Nephron (organoid): ENCODE data around the gene CCZ1.
"Not testable (repeated sequence)": the region's sequence is repeated elsewhere in the genome, so short reads cannot be mapped to it uniquely, and the experiment has no call there.

ENCODE experiments used
- H3K27ac Mint-ChIP-seq, 3 experiments: 2 replicates each; pipeline ENCODE4 v1.8.0; 2020; ENCODE audit warnings: mixed read lengths in 3 of 3, mild to moderate bottlenecking in 2 of 3, moderate library complexity in 1 of 3
- H3K27me3 Mint-ChIP-seq: 2 replicates; pipeline ENCODE4 v1.8.0; 2021; ENCODE audit warnings: low read depth, mild to moderate bottlenecking, moderate library complexity, mixed read lengths
- H3K36me3 Mint-ChIP-seq: 2 replicates; pipeline ENCODE4 v1.8.0; 2020; ENCODE audit warnings: low read depth, mixed read lengths
- H3K4me1 Mint-ChIP-seq: 2 replicates; pipeline ENCODE4 v1.8.0; 2020; ENCODE audit warnings: mixed read lengths
- H3K4me3 Mint-ChIP-seq, 3 experiments: 2 replicates each; pipeline ENCODE4 v1.8.0; 2020; ENCODE audit warnings: mild to moderate bottlenecking in 3 of 3, mixed read lengths in 3 of 3, moderate library complexity in 2 of 3
- H3K9me3 Mint-ChIP-seq: 2 replicates; pipeline ENCODE4 v1.8.0; 2020; ENCODE audit warnings: mixed read lengths
- CTCF ChIP-seq, 3 experiments: fragments of 200-600 bp; sonication (generic); IDR thresholded peaks; one replicate each; pipeline ENCODE4 v1.5.0; 2021; ENCODE audit warnings: antibody characterized with exemption in 3 of 3; ENCODE audit not compliant: unreplicated experiment in 3 of 3

Gene CCZ1

GRCh38 chr7:5898480-5899224 is at the start of gene CCZ1:
Gene CCZ1, plus strand, starts transcription at chr7:5898733. Its CDS starts 67 bp downstream, at chr7:5898800.
- Mint-ChIP-seq H3K27ac (peak within 1 kb of the TSS in 2 of 3 experiments; percentile 54 to 85), H3K4me3 (peak within 1 kb of the TSS; percentile 90 to 93 (median 92))
- H3K36me3 Mint-ChIP-seq, H3K9me3 Mint-ChIP-seq, H3K27me3 Mint-ChIP-seq, H3K4me1 Mint-ChIP-seq: not testable (repeated sequence)
- TF ChIP-seq CTCF (IDR thresholded peaks at IDR 0.05; ENCODE audit: unreplicated experiment in 3 of 3), result peak in 1 of 3 experiments; percentile 27

GRCh38 chr7:5850944-5851343 is 47.6 kb upstream of the CCZ1 start:
- no peaks in the 10 kb centered on the region for H3K4me1 Mint-ChIP-seq
- H3K4me3 Mint-ChIP-seq, result no peak overlapping the region
- H3K36me3 Mint-ChIP-seq, result no peaks in the 10 kb centered on the region
- H3K9me3 Mint-ChIP-seq, result no peaks in the 10 kb centered on the region
- H3K27me3 Mint-ChIP-seq, result no peaks in the 10 kb centered on the region
- TF ChIP-seq CTCF (IDR thresholded peaks at IDR 0.05; ENCODE audit: unreplicated experiment in 3 of 3), result no peak
- peak overlapping the region in 1 of 3 experiments; percentile 14 for H3K27ac Mint-ChIP-seq

- no peak overlapping the region for H3K4me3 Mint-ChIP-seq
- H3K36me3 Mint-ChIP-seq, result no peaks in the 10 kb centered on the region
- H3K27ac Mint-ChIP-seq, result no peak overlapping the region
- no peaks in the 10 kb centered on the region for H3K4me1 Mint-ChIP-seq
- no peaks in the 10 kb centered on the region for H3K9me3 Mint-ChIP-seq
- H3K27me3 Mint-ChIP-seq, result peaks cover 3% of the 10 kb centered on the region
- no peak for TF ChIP-seq CTCF (IDR thresholded peaks at IDR 0.05; ENCODE audit: unreplicated experiment in 3 of 3)
These were observed 43.8 kb upstream of the CCZ1 start for GRCh38 chr7:5854738-5855137.

- not testable (repeated sequence) for H3K4me1 Mint-ChIP-seq, H3K9me3 Mint-ChIP-seq, H3K27me3 Mint-ChIP-seq, H3K36me3 Mint-ChIP-seq, H3K4me3 Mint-ChIP-seq
- H3K27ac Mint-ChIP-seq, result peak overlapping the region; percentile 13 to 83 (median 66)
These were observed 41.4 kb upstream of the CCZ1 start for GRCh38 chr7:5857041-5857575.

- not testable (repeated sequence) for H3K27ac Mint-ChIP-seq, H3K36me3 Mint-ChIP-seq, H3K4me3 Mint-ChIP-seq, H3K27me3 Mint-ChIP-seq, H3K9me3 Mint-ChIP-seq, H3K4me1 Mint-ChIP-seq
These were observed 40.0 kb upstream of the CCZ1 start for GRCh38 chr7:5858494-5858893.

DNA sequence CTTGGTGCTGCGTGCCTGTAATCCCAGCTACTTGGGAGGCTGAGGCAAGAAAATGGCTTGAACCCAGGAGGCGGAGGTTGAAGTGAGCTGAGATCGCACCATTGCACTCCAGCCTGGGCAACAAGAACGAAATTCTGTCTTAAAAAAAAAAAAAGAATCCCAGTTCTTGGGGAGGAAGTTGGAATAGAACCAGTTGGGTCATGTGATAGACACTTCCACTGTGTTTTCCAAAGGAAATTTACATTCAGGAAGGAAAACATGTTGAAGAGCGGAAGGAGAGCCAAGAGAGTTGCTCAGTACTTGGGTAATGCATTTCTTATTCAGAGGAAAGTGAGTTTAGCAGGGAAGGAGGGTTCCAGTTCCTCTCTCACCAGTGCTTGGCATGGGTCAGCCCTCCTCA is 37.3 kb upstream of the CCZ1 start:
- not testable (repeated sequence) for H3K4me3 Mint-ChIP-seq, H3K4me1 Mint-ChIP-seq, H3K36me3 Mint-ChIP-seq, H3K27ac Mint-ChIP-seq, H3K9me3 Mint-ChIP-seq
- H3K27me3 Mint-ChIP-seq, result peaks cover 13% of the 10 kb centered on the region

DNA sequence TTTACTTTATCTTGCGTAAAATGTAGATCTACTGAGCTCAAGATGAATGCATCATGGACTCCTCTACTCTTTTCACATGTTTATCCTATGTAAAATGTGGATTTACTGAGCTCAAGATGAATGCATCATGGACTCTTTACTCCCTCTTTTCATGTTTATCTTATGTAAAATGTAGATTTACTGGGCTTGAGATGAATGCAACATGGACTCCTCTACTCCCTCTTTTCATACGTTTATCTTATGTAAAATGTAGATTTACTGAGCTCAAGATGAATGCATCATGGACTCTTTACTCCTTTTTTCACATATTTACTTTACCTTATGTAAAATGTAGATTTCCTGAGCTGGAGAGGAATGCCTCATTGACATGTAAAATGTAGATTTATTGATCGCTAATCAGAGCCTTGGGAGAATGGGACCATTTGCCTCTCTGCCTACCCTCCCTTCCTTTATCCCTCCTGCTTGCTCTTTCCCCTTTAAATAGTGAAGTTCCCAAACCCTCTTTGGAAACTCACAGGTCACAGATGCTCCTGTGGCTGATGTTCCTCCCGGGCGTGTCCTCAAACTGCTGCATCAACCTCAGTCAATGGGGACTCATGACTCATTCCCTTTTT is 35.7 kb upstream of the CCZ1 start:
- H3K4me3 Mint-ChIP-seq, H3K4me1 Mint-ChIP-seq, H3K27me3 Mint-ChIP-seq, H3K27ac Mint-ChIP-seq, H3K9me3 Mint-ChIP-seq, H3K36me3 Mint-ChIP-seq: not testable (repeated sequence)

DNA sequence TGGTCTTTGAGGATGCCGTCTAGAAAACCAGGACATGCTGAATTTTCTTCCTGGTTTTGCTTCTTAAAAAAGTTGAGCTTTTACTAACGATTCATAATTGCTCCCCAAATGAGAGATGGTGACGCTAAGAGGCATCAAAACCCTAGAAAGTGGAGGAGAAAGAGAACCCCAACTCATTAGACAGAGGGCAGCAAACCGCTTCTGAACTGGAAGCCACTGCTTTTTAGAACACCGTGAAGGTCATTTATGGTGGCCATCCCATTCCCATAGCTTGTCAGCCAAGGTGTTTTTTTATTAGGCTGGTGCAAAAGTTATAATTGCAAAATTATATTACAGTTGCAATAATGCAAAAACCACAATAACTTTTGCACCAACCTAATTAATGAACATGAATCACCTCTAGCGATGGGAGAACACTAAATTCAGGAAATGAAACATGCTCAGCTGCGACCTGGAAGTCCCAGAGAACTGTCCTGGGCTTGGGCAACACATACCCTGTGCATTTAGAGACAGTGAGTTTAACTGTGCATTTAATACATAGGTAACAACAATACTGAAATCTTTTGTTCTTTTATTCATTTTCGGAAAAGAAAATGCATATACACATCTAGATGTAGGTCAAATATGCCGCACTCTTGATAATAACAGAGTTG is 33.1 kb upstream of the CCZ1 start:
- H3K4me3 Mint-ChIP-seq, H3K36me3 Mint-ChIP-seq, H3K4me1 Mint-ChIP-seq, H3K27ac Mint-ChIP-seq, H3K9me3 Mint-ChIP-seq: not testable (repeated sequence)
- H3K27me3 Mint-ChIP-seq, result peaks cover 13% of the 10 kb centered on the region
